GM23338 (cell line): ENCODE results near the gene USP10. TPM values are rescaled to one million over a fixed set of nuclear protein-coding genes. Genes with fewer than 3 reads are reported as not detected.

Experiments
- ATAC-seq: fragments of 200-7000 bp; cut with Tn5 transposase; 3 replicates; pipeline ENCODE4 v1.9.1; 2020
- DNase-seq: peaks from one replicate; pipeline ENCODE4 v3.0.0-alpha.2; 2015; ENCODE audit warnings: low spot score
- H2AFZ ChIP-seq: fragments of 200-600 bp; sonication (generic); 2 replicates; pipeline ENCODE4 v1.8.0; 2016; ENCODE audit warnings: antibody characterized with exemption, mild to moderate bottlenecking, moderate library complexity
- H3F3A ChIP-seq: fragments of 200-600 bp; sonication (generic); replicated peaks from 2 replicates; pipeline ENCODE4 v1.8.0; 2017; ENCODE audit warnings: antibody characterized with exemption, mixed run types, low read depth
- H3K27ac ChIP-seq: fragments of 200-600 bp; sonication (generic); 2 replicates; pipeline ENCODE4 v1.6.1; 2016; ENCODE audit warnings: low read depth
- H3K27me3 ChIP-seq: fragments of 200-600 bp; sonication (generic); 2 replicates; pipeline ENCODE4 v1.8.0; 2016; ENCODE audit warnings: mild to moderate bottlenecking, mixed run types, moderate library complexity; ENCODE audit not compliant: insufficient read depth
- H3K36me3 ChIP-seq: fragments of 200-600 bp; sonication (generic); 2 replicates; pipeline ENCODE4 v1.8.0; 2016; ENCODE audit warnings: mild to moderate bottlenecking; ENCODE audit not compliant: insufficient read depth
- H3K4me1 ChIP-seq: fragments of 200-600 bp; sonication (generic); 2 replicates; pipeline ENCODE4 v1.8.0; 2016; ENCODE audit warnings: mild to moderate bottlenecking, moderate library complexity; ENCODE audit not compliant: insufficient read depth
- H3K4me2 ChIP-seq: fragments of 200-600 bp; sonication (generic); 2 replicates; pipeline ENCODE4 v1.7.1; 2017; ENCODE audit warnings: mixed run types
- H3K4me3 ChIP-seq: fragments of 200-600 bp; sonication (generic); 2 replicates; pipeline ENCODE4 v1.6.1; 2016; ENCODE audit warnings: mixed run types
- H3K79me2 ChIP-seq: fragments of 200-600 bp; sonication (generic); replicated peaks from 2 replicates; pipeline ENCODE4 v1.8.0; 2017; ENCODE audit warnings: mild to moderate bottlenecking; ENCODE audit not compliant: insufficient read depth
- H3K9me2 ChIP-seq: fragments of 200-600 bp; sonication (generic); 2 replicates; pipeline ENCODE4 v1.8.0; 2017; ENCODE audit not compliant: insufficient read depth
- H4K20me1 ChIP-seq: fragments of 200-600 bp; sonication (generic); replicated peaks from 2 replicates; pipeline ENCODE4 v1.8.0; 2017; ENCODE audit warnings: mild to moderate bottlenecking; ENCODE audit not compliant: insufficient read depth
- H3K27ac Mint-ChIP-seq: 2 replicates; pipeline ENCODE4 v1.8.0; 2020; ENCODE audit warnings: inconsistent platforms, mild to moderate bottlenecking, moderate library complexity, mixed read lengths
- H3K27me3 Mint-ChIP-seq: 3 replicates; pipeline ENCODE4 v1.8.0; 2022; ENCODE audit warnings: low read depth, mild to moderate bottlenecking, moderate library complexity, mixed read lengths, inconsistent platforms; ENCODE audit not compliant: insufficient read depth, poor library complexity
- H3K36me3 Mint-ChIP-seq: 3 replicates; pipeline ENCODE4 v1.8.0; 2021; ENCODE audit warnings: low read depth, mild to moderate bottlenecking, inconsistent platforms, moderate library complexity, mixed read lengths
- H3K4me1 Mint-ChIP-seq: 3 replicates; pipeline ENCODE4 v1.8.0; 2020; ENCODE audit warnings: mild to moderate bottlenecking, inconsistent platforms, mixed read lengths
- H3K4me3 Mint-ChIP-seq: 3 replicates; pipeline ENCODE4 v1.8.0; 2021; ENCODE audit warnings: moderate library complexity, mild to moderate bottlenecking, inconsistent platforms, mixed read lengths
- H3K9me3 Mint-ChIP-seq: 3 replicates; pipeline ENCODE4 v1.8.0; 2020; ENCODE audit warnings: moderate library complexity, mild to moderate bottlenecking, inconsistent platforms, mixed read lengths
- ETS1 ChIP-seq: IDR thresholded peaks from 2 replicates; pipeline ENCODE4 v1.6.1; 2016; ENCODE audit warnings: antibody characterized with exemption
- EZH2phosphoT487 ChIP-seq: fragments of 200-600 bp; sonication (generic); IDR thresholded peaks from one replicate; pipeline ENCODE4 v1.8.1; 2018; ENCODE audit warnings: antibody characterized with exemption; ENCODE audit not compliant: unreplicated experiment
- ZNF114 ChIP-seq: fragments of 250-450 bp; sonication (Bioruptor Pico); IDR thresholded peaks from 2 replicates; pipeline ENCODE4 v1.5.0; 2020; ENCODE audit warnings: mild to moderate bottlenecking, moderate library complexity
- ZNF331 ChIP-seq: fragments of 250-450 bp; sonication (Bioruptor Pico); IDR thresholded peaks from 2 replicates; pipeline ENCODE4 v1.5.0; 2020; ENCODE audit warnings: low read depth, mild to moderate bottlenecking, moderate library complexity
- polyA plus RNA-seq: library from polyadenylated mRNA; unstranded; fragments of >200 nt; fragmentation: Nextera tagmentation; extraction: Ambion mirVana; gene quantifications from 2 replicates; pipeline ENCODE4 v1.2.1, GENCODE V29; 2016
- total RNA-seq: library from RNA; depleted of rRNA; stranded (reverse); fragments of >200 nt; shearing (Covaris generic); gene quantifications from 2 replicates; pipeline ENCODE4 v1.2.3, GENCODE V29; 2014
- TF ChIP-seq, protein P1 (sequence below), 2 experiments: fragments of 200-600 bp in 1 of 2; sonication (generic) in 1 of 2; conservative IDR thresholded peaks; 2 replicates each; pipeline versions ENCODE4 v1.5.1 to v1.6.1; 2016 to 2017; ENCODE audit warnings: antibody characterized with exemption in 2 of 2, low read depth in 2 of 2, mild to moderate bottlenecking in 2 of 2, moderate library complexity in 1 of 2
- TF ChIP-seq, protein P2 (sequence below): fragments of 250-450 bp; sonication (Bioruptor Pico); IDR thresholded peaks from 2 replicates; pipeline ENCODE4 v1.5.0; 2020; ENCODE audit warnings: mild to moderate bottlenecking, moderate library complexity

Gene USP10
- total and polyA plus RNA-seq, 2 experiments from 2014 or later: 158 to 194 TPM

DNA sequence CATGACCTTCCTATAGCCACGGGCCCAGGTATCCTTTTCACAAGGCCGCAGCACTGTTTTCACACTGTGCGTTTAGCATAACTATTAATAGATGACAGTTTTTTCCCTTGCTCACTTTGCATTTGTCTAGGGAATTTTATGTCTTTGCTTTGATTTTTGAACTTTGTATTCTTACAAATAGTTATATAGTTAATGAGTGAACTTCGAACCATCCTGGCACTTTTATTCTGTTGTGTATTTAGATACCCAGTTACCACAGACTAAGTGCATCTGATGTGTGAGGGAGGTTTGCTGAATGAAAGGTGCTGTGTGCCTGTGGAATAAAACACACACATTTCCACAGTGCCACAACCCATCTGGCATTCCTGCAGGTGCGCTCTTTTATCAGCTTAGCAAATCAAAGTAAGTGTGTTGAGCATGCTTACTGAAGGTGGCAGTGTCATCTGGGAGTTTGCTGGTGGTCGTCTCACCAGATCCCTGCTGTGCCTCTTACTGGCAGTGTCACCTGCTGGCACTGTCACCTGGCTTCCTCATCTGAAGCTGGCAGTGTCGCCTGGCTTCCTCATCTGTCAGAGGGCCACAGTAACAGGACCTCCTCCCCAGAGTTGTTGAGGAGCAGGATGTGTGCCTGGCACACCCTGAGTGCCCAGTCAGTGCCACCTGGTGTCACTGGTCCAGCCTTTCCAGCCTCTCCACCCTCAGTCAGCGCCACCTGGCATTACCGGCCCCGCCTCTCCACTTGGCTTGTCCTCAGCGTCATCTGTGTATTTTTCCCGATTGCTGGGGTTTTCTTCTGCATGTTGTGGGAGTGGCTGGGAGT is 37.6 kb downstream of the USP10 start:
- DNase-seq (no peak), ATAC-seq (no peak)
- H3K27ac Mint-ChIP-seq: peak overlapping the region; percentile 67; the same call in 1 of the 2 replicates
- Histone ChIP-seq H2AFZ (no peak overlapping the region), H3K79me2 (peaks cover 97% of the 10 kb centered on the region), H3K4me3 (no peak overlapping the region), H3K27me3 (no peaks in the 10 kb centered on the region), H3K4me1 (peaks cover 85% of the 10 kb centered on the region), H3K36me3 (no peaks in the 10 kb centered on the region), H3K4me2 (no peak overlapping the region), H3F3A (peaks cover 23% of the 10 kb centered on the region), H3K27ac (peak overlapping the region; percentile 1; the same call in 1 of the 2 replicates), H4K20me1 (peaks cover 47% of the 10 kb centered on the region), H3K9me2 (no peaks in the 10 kb centered on the region)
- H3K4me3 Mint-ChIP-seq: no peak overlapping the region; the same call in 2 of the 3 replicates
- peaks cover 81% of the 10 kb centered on the region for H3K4me1 Mint-ChIP-seq
- TF ChIP-seq EZH2phosphoT487 (no peak), ZNF331 (CRISPR knock-in tag) (no peak), ZNF114 (CRISPR knock-in tag) (no peak), ETS1 (no peak)
- TF ChIP-seq, protein P1, sequence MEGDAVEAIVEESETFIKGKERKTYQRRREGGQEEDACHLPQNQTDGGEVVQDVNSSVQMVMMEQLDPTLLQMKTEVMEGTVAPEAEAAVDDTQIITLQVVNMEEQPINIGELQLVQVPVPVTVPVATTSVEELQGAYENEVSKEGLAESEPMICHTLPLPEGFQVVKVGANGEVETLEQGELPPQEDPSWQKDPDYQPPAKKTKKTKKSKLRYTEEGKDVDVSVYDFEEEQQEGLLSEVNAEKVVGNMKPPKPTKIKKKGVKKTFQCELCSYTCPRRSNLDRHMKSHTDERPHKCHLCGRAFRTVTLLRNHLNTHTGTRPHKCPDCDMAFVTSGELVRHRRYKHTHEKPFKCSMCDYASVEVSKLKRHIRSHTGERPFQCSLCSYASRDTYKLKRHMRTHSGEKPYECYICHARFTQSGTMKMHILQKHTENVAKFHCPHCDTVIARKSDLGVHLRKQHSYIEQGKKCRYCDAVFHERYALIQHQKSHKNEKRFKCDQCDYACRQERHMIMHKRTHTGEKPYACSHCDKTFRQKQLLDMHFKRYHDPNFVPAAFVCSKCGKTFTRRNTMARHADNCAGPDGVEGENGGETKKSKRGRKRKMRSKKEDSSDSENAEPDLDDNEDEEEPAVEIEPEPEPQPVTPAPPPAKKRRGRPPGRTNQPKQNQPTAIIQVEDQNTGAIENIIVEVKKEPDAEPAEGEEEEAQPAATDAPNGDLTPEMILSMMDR (conservative IDR thresholded peaks at IDR 0.05; ENCODE audit: low read depth in 2 of 2): no peak
- H3K36me3 Mint-ChIP-seq: peaks cover 22% of the 10 kb centered on the region; the same call in 2 of the 3 replicates
- no peaks in the 10 kb centered on the region for H3K9me3 Mint-ChIP-seq
- H3K27me3 Mint-ChIP-seq: peaks cover 6% of the 10 kb centered on the region

- Histone ChIP-seq H3K4me3 (no peak overlapping the region), H3K36me3 (no peaks in the 10 kb centered on the region), H3K79me2 (peaks cover 97% of the 10 kb centered on the region), H3K27me3 (no peaks in the 10 kb centered on the region), H3F3A (peaks cover 25% of the 10 kb centered on the region), H3K4me2 (no peak overlapping the region), H4K20me1 (peaks cover 58% of the 10 kb centered on the region), H3K9me2 (no peaks in the 10 kb centered on the region), H3K27ac (0 out of 2 replicates have a peak overlapping the region, but pooled peaks have one; percentile 1), H2AFZ (no peak overlapping the region), H3K4me1 (peaks cover 84% of the 10 kb centered on the region)
- peaks cover 10% of the 10 kb centered on the region for H3K27me3 Mint-ChIP-seq
- no peak overlapping the region for H3K4me3 Mint-ChIP-seq
- ATAC-seq: peak; percentile 77
- DNase-seq: peak; percentile 95
- TF ChIP-seq, protein P2, sequence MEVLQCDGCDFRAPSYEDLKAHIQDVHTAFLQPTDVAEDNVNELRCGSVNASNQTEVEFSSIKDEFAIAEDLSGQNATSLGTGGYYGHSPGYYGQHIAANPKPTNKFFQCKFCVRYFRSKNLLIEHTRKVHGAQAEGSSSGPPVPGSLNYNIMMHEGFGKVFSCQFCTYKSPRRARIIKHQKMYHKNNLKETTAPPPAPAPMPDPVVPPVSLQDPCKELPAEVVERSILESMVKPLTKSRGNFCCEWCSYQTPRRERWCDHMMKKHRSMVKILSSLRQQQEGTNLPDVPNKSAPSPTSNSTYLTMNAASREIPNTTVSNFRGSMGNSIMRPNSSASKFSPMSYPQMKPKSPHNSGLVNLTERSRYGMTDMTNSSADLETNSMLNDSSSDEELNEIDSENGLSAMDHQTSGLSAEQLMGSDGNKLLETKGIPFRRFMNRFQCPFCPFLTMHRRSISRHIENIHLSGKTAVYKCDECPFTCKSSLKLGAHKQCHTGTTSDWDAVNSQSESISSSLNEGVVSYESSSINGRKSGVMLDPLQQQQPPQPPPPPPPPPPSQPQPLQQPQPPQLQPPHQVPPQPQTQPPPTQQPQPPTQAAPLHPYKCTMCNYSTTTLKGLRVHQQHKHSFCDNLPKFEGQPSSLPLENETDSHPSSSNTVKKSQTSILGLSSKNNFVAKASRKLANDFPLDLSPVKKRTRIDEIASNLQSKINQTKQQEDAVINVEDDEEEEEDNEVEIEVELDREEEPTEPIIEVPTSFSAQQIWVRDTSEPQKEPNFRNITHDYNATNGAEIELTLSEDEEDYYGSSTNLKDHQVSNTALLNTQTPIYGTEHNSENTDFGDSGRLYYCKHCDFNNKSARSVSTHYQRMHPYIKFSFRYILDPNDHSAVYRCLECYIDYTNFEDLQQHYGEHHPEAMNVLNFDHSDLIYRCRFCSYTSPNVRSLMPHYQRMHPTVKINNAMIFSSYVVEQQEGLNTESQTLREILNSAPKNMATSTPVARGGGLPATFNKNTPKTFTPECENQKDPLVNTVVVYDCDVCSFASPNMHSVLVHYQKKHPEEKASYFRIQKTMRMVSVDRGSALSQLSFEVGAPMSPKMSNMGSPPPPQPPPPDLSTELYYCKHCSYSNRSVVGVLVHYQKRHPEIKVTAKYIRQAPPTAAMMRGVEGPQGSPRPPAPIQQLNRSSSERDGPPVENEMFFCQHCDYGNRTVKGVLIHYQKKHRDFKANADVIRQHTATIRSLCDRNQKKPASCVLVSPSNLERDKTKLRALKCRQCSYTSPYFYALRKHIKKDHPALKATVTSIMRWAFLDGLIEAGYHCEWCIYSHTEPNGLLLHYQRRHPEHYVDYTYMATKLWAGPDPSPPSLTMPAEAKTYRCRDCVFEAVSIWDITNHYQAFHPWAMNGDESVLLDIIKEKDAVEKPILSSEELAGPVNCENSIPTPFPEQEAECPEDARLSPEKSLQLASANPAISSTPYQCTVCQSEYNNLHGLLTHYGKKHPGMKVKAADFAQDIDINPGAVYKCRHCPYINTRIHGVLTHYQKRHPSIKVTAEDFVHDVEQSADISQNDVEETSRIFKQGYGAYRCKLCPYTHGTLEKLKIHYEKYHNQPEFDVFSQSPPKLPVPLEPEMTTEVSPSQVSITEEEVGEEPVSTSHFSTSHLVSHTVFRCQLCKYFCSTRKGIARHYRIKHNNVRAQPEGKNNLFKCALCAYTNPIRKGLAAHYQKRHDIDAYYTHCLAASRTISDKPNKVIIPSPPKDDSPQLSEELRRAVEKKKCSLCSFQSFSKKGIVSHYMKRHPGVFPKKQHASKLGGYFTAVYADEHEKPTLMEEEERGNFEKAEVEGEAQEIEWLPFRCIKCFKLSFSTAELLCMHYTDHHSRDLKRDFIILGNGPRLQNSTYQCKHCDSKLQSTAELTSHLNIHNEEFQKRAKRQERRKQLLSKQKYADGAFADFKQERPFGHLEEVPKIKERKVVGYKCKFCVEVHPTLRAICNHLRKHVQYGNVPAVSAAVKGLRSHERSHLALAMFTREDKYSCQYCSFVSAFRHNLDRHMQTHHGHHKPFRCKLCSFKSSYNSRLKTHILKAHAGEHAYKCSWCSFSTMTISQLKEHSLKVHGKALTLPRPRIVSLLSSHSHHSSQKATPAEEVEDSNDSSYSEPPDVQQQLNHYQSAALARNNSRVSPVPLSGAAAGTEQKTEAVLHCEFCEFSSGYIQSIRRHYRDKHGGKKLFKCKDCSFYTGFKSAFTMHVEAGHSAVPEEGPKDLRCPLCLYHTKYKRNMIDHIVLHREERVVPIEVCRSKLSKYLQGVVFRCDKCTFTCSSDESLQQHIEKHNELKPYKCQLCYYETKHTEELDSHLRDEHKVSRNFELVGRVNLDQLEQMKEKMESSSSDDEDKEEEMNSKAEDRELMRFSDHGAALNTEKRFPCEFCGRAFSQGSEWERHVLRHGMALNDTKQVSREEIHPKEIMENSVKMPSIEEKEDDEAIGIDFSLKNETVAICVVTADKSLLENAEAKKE: no peak
- TF ChIP-seq, protein P1 (conservative IDR thresholded peaks at IDR 0.05; ENCODE audit: low read depth in 2 of 2): peak; percentile 95 to 97
- H3K9me3 Mint-ChIP-seq: no peaks in the 10 kb centered on the region
- peaks cover 81% of the 10 kb centered on the region for H3K4me1 Mint-ChIP-seq
- H3K36me3 Mint-ChIP-seq: peaks cover 20% of the 10 kb centered on the region; the same call in 2 of the 3 replicates
- H3K27ac Mint-ChIP-seq: 0 out of 2 replicates have a peak overlapping the region, but pooled peaks have one; percentile 24
Measured at GRCh38 chr16:84738255-84739038, 38.6 kb downstream of the USP10 start.
